Neuronal stem cell (in vitro differentiated cells): ENCODE measurements around the gene MAU2.

ENCODE experiments used
- DNase-seq: peaks from one replicate; pipeline ENCODE4 v3.0.0-alpha.2; 2013; ENCODE audit warnings: low spot score
- H2AFZ ChIP-seq: one replicate; pipeline ENCODE4 v1.6.1; 2013; ENCODE audit warnings: mild to moderate bottlenecking, low read length, inconsistent platforms
- H2AK5ac ChIP-seq: 2 replicates; pipeline ENCODE4 v1.6.1; 2013; ENCODE audit warnings: low read depth, mild to moderate bottlenecking, inconsistent platforms, low read length, moderate library complexity, mixed read lengths
- H2BK120ac ChIP-seq: 2 replicates; pipeline ENCODE4 v1.6.1; 2013; ENCODE audit warnings: low read depth, mild to moderate bottlenecking, inconsistent platforms, low read length, moderate library complexity, mixed read lengths
- H2BK12ac ChIP-seq: one replicate; pipeline ENCODE4 v1.6.1; 2013; ENCODE audit warnings: low read length, inconsistent platforms
- H2BK15ac ChIP-seq: 2 replicates; pipeline ENCODE4 v1.6.1; 2013; ENCODE audit warnings: mild to moderate bottlenecking, low read length, inconsistent platforms, mixed read lengths
- H2BK5ac ChIP-seq: one replicate; pipeline ENCODE4 v1.6.1; 2013; ENCODE audit warnings: inconsistent platforms, mild to moderate bottlenecking, low read length, moderate library complexity
- H3K14ac ChIP-seq: one replicate; pipeline ENCODE4 v1.6.1; 2013; ENCODE audit warnings: low read length, inconsistent platforms
- H3K18ac ChIP-seq: 2 replicates; pipeline ENCODE4 v1.6.1; 2013; ENCODE audit warnings: low read length, inconsistent platforms
- H3K23ac ChIP-seq: 2 replicates; pipeline ENCODE4 v1.6.1; 2013; ENCODE audit warnings: low read depth, mild to moderate bottlenecking, mixed read lengths, low read length, inconsistent platforms; ENCODE audit not compliant: poor library complexity
- H3K27ac ChIP-seq: replicated peaks from 3 replicates; pipeline ENCODE4 v1.5.1; 2013; ENCODE audit warnings: low read length, inconsistent platforms
- H3K27me3 ChIP-seq, 3 experiments: 2 replicates each; pipeline ENCODE4 v1.6.1; 2013; ENCODE audit warnings: low read length in 3 of 3, mild to moderate bottlenecking in 2 of 3, inconsistent platforms in 1 of 3, low read depth in 1 of 3, mixed read lengths in 1 of 3, moderate library complexity in 1 of 3; ENCODE audit not compliant: control insufficient read depth in 3 of 3, insufficient read depth in 3 of 3
- H3K36me3 ChIP-seq, 2 donors: replicated peaks in 1 of 2; 2 replicates each; pipeline ENCODE4 v1.6.1; 2013; ENCODE audit warnings: low read length in 2 of 2; ENCODE audit not compliant: control insufficient read depth in 2 of 2, insufficient read depth in 2 of 2
- H3K4ac ChIP-seq: 2 replicates; pipeline ENCODE4 v1.6.1; 2013; ENCODE audit warnings: inconsistent platforms, mild to moderate bottlenecking, low read length, moderate library complexity
- H3K4me1 ChIP-seq, 2 donors: 1 replicate in 1 of 2; 2 replicates in 1 of 2; pipeline ENCODE4 v1.6.1; 2013; ENCODE audit warnings: low read length in 2 of 2, low read depth in 1 of 2; ENCODE audit not compliant: control insufficient read depth in 2 of 2, insufficient read depth in 1 of 2
- H3K4me2 ChIP-seq: one replicate; pipeline ENCODE4 v1.6.1; 2013; ENCODE audit warnings: mild to moderate bottlenecking, low read length, inconsistent platforms; ENCODE audit not compliant: insufficient read depth, poor library complexity, severe bottlenecking
- H3K4me3 ChIP-seq, 2 donors: 2 replicates each; pipeline ENCODE4 v1.5.1; 2013; ENCODE audit warnings: low read length in 2 of 2, mild to moderate bottlenecking in 2 of 2, inconsistent platforms in 1 of 2, moderate library complexity in 1 of 2
- H3K79me1 ChIP-seq: one replicate; pipeline ENCODE4 v1.6.1; 2013; ENCODE audit warnings: low read depth, mild to moderate bottlenecking, inconsistent platforms, low read length, moderate library complexity
- H3K9ac ChIP-seq: one replicate; pipeline ENCODE4 v1.6.1; 2013; ENCODE audit warnings: mild to moderate bottlenecking, low read depth, low read length, inconsistent platforms; ENCODE audit not compliant: poor library complexity
- H3K9me3 ChIP-seq, 2 donors: replicated peaks in 1 of 2; 2 replicates each; pipeline versions ENCODE3 to v1.6.1; 2013; ENCODE audit warnings: low read length in 2 of 2, mild to moderate bottlenecking in 2 of 2, inconsistent platforms in 1 of 2, low read depth in 1 of 2, mixed read lengths in 1 of 2, moderate library complexity in 1 of 2; ENCODE audit not compliant: control insufficient read depth in 2 of 2, insufficient read depth in 1 of 2
- H4K8ac ChIP-seq: one replicate; pipeline ENCODE4 v1.6.1; 2013; ENCODE audit warnings: low read depth, mild to moderate bottlenecking, inconsistent platforms, low read length, moderate library complexity
- H4K91ac ChIP-seq: one replicate; pipeline ENCODE4 v1.6.1; 2013; ENCODE audit warnings: low read length, low read depth, mild to moderate bottlenecking, inconsistent platforms; ENCODE audit not compliant: poor library complexity
- WGBS, 2 donors: extraction: QIAGEN DNeasy Blood & Tissue Kit; methylation state at CpG; one replicate each; pipeline ENCODE4 v1.1.7; 2013; ENCODE audit warnings: missing lambda C conversion rate in 2 of 2, mixed read lengths in 1 of 2; ENCODE audit not compliant: insufficient read length in 2 of 2, insufficient replicate concordance in 1 of 2; ENCODE audit errors: extremely low coverage in 2 of 2; 5-methylcytosine and 5-hydroxymethylcytosine counted together

The MAU2 gene

GRCh38 chr19:19305696-19306095, 14.9 kb upstream of the MAU2 start:
- H3K9ac ChIP-seq: peak overlapping the region; percentile 76
- no peak overlapping the region for H3K14ac ChIP-seq
- H3K79me1 ChIP-seq: peaks cover 4% of the 10 kb centered on the region
- DNase-seq: no peak
- H2AFZ ChIP-seq: no peak overlapping the region
- H2AK5ac ChIP-seq: no peak overlapping the region
- no peak overlapping the region for H2BK5ac ChIP-seq
- H3K23ac ChIP-seq: peak overlapping the region; percentile 71
- WGBS, 2 donors: no CpG with 5 or more reads among the region's 16 CpGs
- no peak overlapping the region for H4K8ac ChIP-seq
- no peaks in the 10 kb centered on the region for H3K9me3 ChIP-seq
- no peak overlapping the region for H3K4me3 ChIP-seq
- H2BK120ac ChIP-seq: no peak overlapping the region
- no peak overlapping the region for H4K91ac ChIP-seq
- H3K27me3 ChIP-seq: no peaks in the 10 kb centered on the region
- no peak overlapping the region for H2BK15ac ChIP-seq
- no peak overlapping the region for H3K18ac ChIP-seq
- H3K4me2 ChIP-seq: no peak overlapping the region
- H3K27ac ChIP-seq: no peak overlapping the region
- H2BK12ac ChIP-seq: no peak overlapping the region
- H3K4ac ChIP-seq: no peak overlapping the region
- peaks cover 72 to 96% of the 10 kb centered on the region in 2 donors for H3K36me3 ChIP-seq
- no peaks in the 10 kb centered on the region for H3K4me1 ChIP-seq

GRCh38 chr19:19306191-19306590, 14.4 kb upstream of the MAU2 start:
- Histone ChIP-seq H2AFZ (no peak overlapping the region), H2BK15ac (no peak overlapping the region), H3K18ac (no peak overlapping the region), H3K4me3 (no peak overlapping the region), H3K9ac (no peak overlapping the region), H3K14ac (no peak overlapping the region), H3K27me3 (no peaks in the 10 kb centered on the region), H4K91ac (no peak overlapping the region), H4K8ac (no peak overlapping the region), H3K4ac (no peak overlapping the region), H3K4me1 (no peaks in the 10 kb centered on the region), H3K23ac (no peak overlapping the region), H2BK120ac (no peak overlapping the region), H3K9me3 (no peaks in the 10 kb centered on the region), H2BK5ac (no peak overlapping the region), H2BK12ac (no peak overlapping the region), H3K36me3 (peaks cover 71 to 96% of the 10 kb centered on the region in 2 donors), H3K4me2 (no peak overlapping the region), H3K27ac (no peak overlapping the region), H3K79me1 (peaks cover 4% of the 10 kb centered on the region), H2AK5ac (no peak overlapping the region)
- no CpG with 5 or more reads among the region's 9 CpGs for WGBS, 2 donors
- no peak for DNase-seq

DNA sequence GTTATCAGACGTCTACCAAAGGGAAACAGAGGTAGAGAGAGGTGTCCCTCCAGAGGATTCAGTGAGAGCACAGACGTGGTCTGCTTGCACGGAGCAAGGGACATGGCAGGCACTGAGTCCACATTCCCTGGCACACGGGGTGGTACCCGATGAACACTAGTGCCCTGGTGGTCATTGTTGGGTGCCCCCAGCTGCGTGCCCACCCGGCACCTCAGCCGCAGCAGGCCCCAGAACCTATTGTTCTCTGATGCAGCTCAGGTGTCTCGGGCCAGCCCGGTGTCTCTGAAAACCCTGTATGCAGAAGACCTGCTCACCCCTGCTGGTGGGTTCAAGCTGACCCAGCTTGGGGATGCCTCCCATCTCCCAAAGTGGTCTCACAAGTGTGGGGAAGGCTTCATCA, 12.3 kb upstream of the MAU2 start:
- H3K4me3 ChIP-seq: no peak overlapping the region
- H3K14ac ChIP-seq: no peak overlapping the region
- WGBS, 2 donors: no CpG with 5 or more reads among the region's 10 CpGs
- DNase-seq: no peak
- H4K91ac ChIP-seq: no peak overlapping the region
- H2AK5ac ChIP-seq: no peak overlapping the region
- H2BK5ac ChIP-seq: no peak overlapping the region
- no peak overlapping the region for H3K18ac ChIP-seq
- H2BK120ac ChIP-seq: no peak overlapping the region
- H2BK15ac ChIP-seq: no peak overlapping the region
- peaks cover 55 to 94% of the 10 kb centered on the region in 2 donors for H3K36me3 ChIP-seq
- H2AFZ ChIP-seq: no peak overlapping the region
- H3K4me2 ChIP-seq: no peak overlapping the region
- H3K27me3 ChIP-seq: no peaks in the 10 kb centered on the region
- no peak overlapping the region for H3K23ac ChIP-seq
- H2BK12ac ChIP-seq: no peak overlapping the region
- H3K4me1 ChIP-seq: no peaks in the 10 kb centered on the region
- H3K4ac ChIP-seq: no peak overlapping the region
- peaks cover 4% of the 10 kb centered on the region for H3K79me1 ChIP-seq
- H3K9me3 ChIP-seq: no peaks in the 10 kb centered on the region
- H3K27ac ChIP-seq: no peak overlapping the region
- H4K8ac ChIP-seq: no peak overlapping the region
- H3K9ac ChIP-seq: no peak overlapping the region

DNA sequence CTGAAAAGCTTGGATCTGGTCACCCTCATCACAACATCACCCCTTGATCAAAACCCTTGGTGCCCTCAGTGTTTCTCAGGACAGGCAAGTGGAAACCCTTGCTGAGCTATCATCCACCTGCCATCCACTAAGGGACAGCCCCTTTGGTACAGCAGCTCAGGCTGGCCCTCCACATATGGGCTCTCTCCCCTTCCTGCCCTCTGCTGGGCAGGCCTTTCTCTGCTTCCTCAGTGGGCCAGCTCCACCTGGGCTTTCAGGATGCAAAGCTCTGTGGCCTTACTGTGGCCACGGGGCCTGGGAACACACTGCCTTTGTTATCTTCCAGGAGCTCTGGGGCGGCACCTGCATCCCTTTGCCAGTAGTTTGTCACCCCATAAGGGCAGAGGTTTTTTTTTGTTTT, 5.2 kb upstream of the MAU2 start:
- Histone ChIP-seq H3K23ac (no peak overlapping the region), H3K18ac (no peak overlapping the region), H3K4me3 (peak overlapping the region in 1 of 2 donors; percentile 20), H2BK120ac (no peak overlapping the region), H3K14ac (no peak overlapping the region), H3K79me1 (peaks cover 10% of the 10 kb centered on the region), H3K9me3 (peaks cover 0 to 2% of the 10 kb centered on the region in 2 donors), H3K4ac (no peak overlapping the region), H3K36me3 (peaks cover 24 to 65% of the 10 kb centered on the region in 2 donors), H3K27me3 (no peaks in the 10 kb centered on the region), H2BK12ac (no peak overlapping the region), H3K4me1 (peaks cover 4 to 6% of the 10 kb centered on the region in 2 donors), H3K9ac (no peak overlapping the region), H2BK15ac (no peak overlapping the region), H2BK5ac (no peak overlapping the region), H4K91ac (no peak overlapping the region), H2AFZ (no peak overlapping the region), H3K27ac (no peak overlapping the region), H2AK5ac (no peak overlapping the region), H4K8ac (no peak overlapping the region), H3K4me2 (no peak overlapping the region)
- WGBS, 2 donors: no CpG with 5 or more reads among the region's 2 CpGs
- DNase-seq: no peak
